Lower leg skin (tissue), 3 donors: Measurements from ENCODE around the gene CMSS1.

Source experiments
- CTCF ChIP-seq, 3 donors: fragments of 450-650 bp; IDR thresholded peaks; one replicate each; pipeline ENCODE4 v1.5.1; 2016; ENCODE audit warnings: antibody characterized with exemption in 3 of 3, mild to moderate bottlenecking in 3 of 3, moderate library complexity in 2 of 3
- POLR2A ChIP-seq, 2 donors: fragments of 450-650 bp; IDR thresholded peaks; one replicate each; pipeline ENCODE4 v1.6.1; 2016 to 2017; ENCODE audit warnings: antibody characterized with exemption in 2 of 2, mild to moderate bottlenecking in 1 of 2, moderate library complexity in 1 of 2

DNA sequence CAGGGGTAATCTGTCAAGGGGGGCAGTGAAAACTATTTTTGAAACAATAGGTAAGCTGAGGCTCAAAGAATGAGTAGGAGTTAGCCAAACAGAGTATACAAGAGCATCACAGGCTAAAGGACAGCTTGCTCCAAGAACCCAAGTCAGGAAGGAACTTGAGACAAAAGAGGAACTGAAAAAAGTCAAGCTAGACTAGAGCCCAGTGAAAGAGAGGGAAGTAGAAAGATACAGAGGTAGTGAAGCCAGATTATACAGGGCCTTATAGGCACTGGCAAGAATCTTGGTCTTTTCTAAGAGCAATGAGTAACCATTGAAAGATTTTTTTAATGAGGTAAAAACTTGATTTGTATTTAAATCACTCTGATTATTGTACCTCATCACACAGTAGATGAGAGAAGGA lies 226.7 kb downstream of the CMSS1 start:
- no peak for TF ChIP-seq POLR2A (IDR thresholded peaks at IDR 0.05)
- no peak for TF ChIP-seq CTCF (IDR thresholded peaks at IDR 0.05)
